PC-3 (cell line): ENCODE results near the gene NUFIP1. TPM values are rescaled to one million over a fixed set of nuclear protein-coding genes. Genes with fewer than 3 reads are reported as not detected.

Source experiments
- ATAC-seq: fragments of 200-7000 bp; cut with Tn5 transposase; 2 replicates; pipeline ENCODE4 v1.9.1; 2020; ENCODE audit warnings: mild to moderate bottlenecking, moderate library complexity
- BruUV-seq: library from RNA; stranded (reverse); fragments of 400-500 nt; replicated peaks from 2 replicates; lab custom pipeline; 2021; lab: Mats Ljungman, UMichigan
- CTCF ChIA-PET: fragments of 300-600 bp; sonication (Branson Sonifier 250); formaldehyde crosslinking; loops from one replicate; lab custom pipeline; 2022; ENCODE audit warnings: antibody characterized with exemption; lab: Charles Lee
- POLR2A ChIA-PET: fragments of 300-600 bp; sonication (Branson Sonifier 250); formaldehyde crosslinking; loops from one replicate; lab custom pipeline; 2022; ENCODE audit warnings: antibody characterized with exemption; ENCODE audit not compliant: unreplicated experiment; lab: Charles Lee
- DNase-seq: peaks from one replicate; pipeline ENCODE4 v3.0.0-alpha.2; 2015
- H2AFZ ChIP-seq: fragments of 300-600 bp; sonication (generic); 2 replicates; pipeline ENCODE4 v1.6.0; 2016; ENCODE audit warnings: antibody characterized with exemption, low read length
- H3F3A ChIP-seq: fragments of 300-600 bp; sonication (generic); one replicate; pipeline ENCODE4 v1.6.0; 2017; ENCODE audit warnings: antibody characterized with exemption, low read length, control low read depth, mild to moderate bottlenecking; ENCODE audit not compliant: unreplicated experiment
- H3K27ac ChIP-seq: fragments of 300-600 bp; sonication (generic); 2 replicates; pipeline ENCODE4 v1.5.1; 2016; ENCODE audit warnings: mild to moderate bottlenecking, low read length
- H3K27me3 ChIP-seq: fragments of 300-600 bp; sonication (generic); 2 replicates; pipeline ENCODE4 v1.6.1; 2016; ENCODE audit warnings: low read length, mixed read lengths
- H3K36me3 ChIP-seq: fragments of 300-600 bp; sonication (generic); 2 replicates; pipeline ENCODE4 v1.6.1; 2016; ENCODE audit warnings: low read depth, mixed run types, low read length, mixed read lengths
- H3K4me1 ChIP-seq: fragments of 300-600 bp; sonication (generic); 2 replicates; pipeline ENCODE4 v1.5.1; 2016; ENCODE audit warnings: low read length; ENCODE audit not compliant: insufficient read depth
- H3K4me2 ChIP-seq: fragments of 300-600 bp; sonication (generic); 2 replicates; pipeline ENCODE4 v1.6.0; 2016; ENCODE audit warnings: low read length
- H3K4me3 ChIP-seq: fragments of 300-600 bp; sonication (generic); 2 replicates; pipeline ENCODE4 v1.5.1; 2016; ENCODE audit warnings: mild to moderate bottlenecking, low read length, mixed read lengths
- H3K79me2 ChIP-seq: fragments of 300-600 bp; sonication (generic); 2 replicates; pipeline ENCODE4 v1.6.1; 2017; ENCODE audit warnings: low read length, mixed read lengths
- H3K9ac ChIP-seq: fragments of 300-600 bp; sonication (generic); 2 replicates; pipeline ENCODE4 v1.6.0; 2016; ENCODE audit warnings: mild to moderate bottlenecking, low read length
- H3K9me2 ChIP-seq: fragments of 300-600 bp; sonication (generic); replicated peaks from 2 replicates; pipeline ENCODE4 v1.6.1; 2016; ENCODE audit warnings: mixed run types, low read length, mixed read lengths
- H3K9me3 ChIP-seq: fragments of 300-600 bp; sonication (generic); 2 replicates; pipeline ENCODE4 v1.6.1; 2016; ENCODE audit warnings: low read length, mixed read lengths
- H4K20me1 ChIP-seq: fragments of 300-600 bp; sonication (generic); 2 replicates; pipeline ENCODE4 v1.6.1; 2016; ENCODE audit warnings: low read length, mixed read lengths
- CTCF ChIP-seq: fragments of 300-600 bp; sonication (generic); conservative IDR thresholded peaks from 2 replicates; pipeline ENCODE4 v1.5.1; 2017; ENCODE audit warnings: antibody characterized with exemption, low read depth, mild to moderate bottlenecking, low read length
- EZH2 ChIP-seq: fragments of 300-600 bp; sonication (generic); IDR thresholded peaks from one replicate; pipeline ENCODE4 v1.6.1; 2017; ENCODE audit warnings: antibody characterized with exemption, mild to moderate bottlenecking, low read length; ENCODE audit not compliant: unreplicated experiment
- EZH2phosphoT487 ChIP-seq: fragments of 300-600 bp; sonication (generic); IDR thresholded peaks from 2 replicates; pipeline ENCODE4 v1.6.1; 2018; ENCODE audit warnings: mild to moderate bottlenecking, antibody characterized with exemption, low read length, borderline replicate concordance
- intact Hi-C: fragments of 100-400 bp; cut with micrococcal nuclease; formaldehyde crosslinking; loops from 2 replicates; pipeline ENCODE4 v1.9.0; 2023
- total RNA-seq: library from RNA; depleted of rRNA; stranded (reverse); fragments of >200 nt; gene quantifications from 2 replicates; pipeline ENCODE4 v1.2.3, GENCODE V29; 2014

The NUFIP1 gene
- total RNA-seq, 1 experiment from 2014 or later = 4.0 TPM

DNA sequence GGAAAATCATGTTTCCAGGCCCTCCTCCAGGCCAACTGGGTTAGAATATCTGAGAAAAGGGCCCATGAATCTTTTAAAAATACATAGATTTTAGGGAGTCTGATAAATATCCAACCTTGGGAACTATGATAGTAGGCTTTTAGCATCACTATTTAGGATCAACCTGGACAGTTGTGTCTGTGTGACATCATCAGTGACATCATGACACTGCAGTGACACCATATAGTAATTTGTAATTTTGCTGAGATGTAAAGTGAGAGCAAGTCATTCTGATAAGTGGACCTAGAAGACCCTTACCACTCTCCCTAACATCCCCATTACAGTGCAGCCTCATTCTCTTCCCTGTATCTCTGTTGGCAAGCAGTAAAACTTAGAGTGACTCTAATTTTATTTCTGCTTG, 14.1 kb upstream of the NUFIP1 start:
- ChIA-PET CTCF (no interaction called here), POLR2A (no interaction called here)
- Histone ChIP-seq H3K4me3 (no peak overlapping the region), H3K4me1 (no peaks in the 10 kb centered on the region), H3K36me3 (no peaks in the 10 kb centered on the region), H4K20me1 (no peaks in the 10 kb centered on the region), H2AFZ (no peak overlapping the region), H3K9ac (no peak overlapping the region), H3K79me2 (no peaks in the 10 kb centered on the region), H3F3A (no peaks in the 10 kb centered on the region), H3K9me2 (no peaks in the 10 kb centered on the region), H3K27ac (no peak overlapping the region), H3K9me3 (no peaks in the 10 kb centered on the region), H3K4me2 (no peak overlapping the region), H3K27me3 (no peaks in the 10 kb centered on the region)
- DNase-seq (no peak), ATAC-seq (no peak)
- intact Hi-C loops = no loop called here
- TF ChIP-seq CTCF (no peak), EZH2 (no peak), EZH2phosphoT487 (no peak)
- no TSS peak for BruUV-seq

GRCh38 chr13:44989941-44990340, 670 bp upstream of the NUFIP1 start:
- intact Hi-C loops = no loop called here

More at GRCh38 chr13:44989941-44990340, 670 bp upstream of the NUFIP1 start:
- Histone ChIP-seq H3K9ac (peak overlapping the region; percentile 96), H3K79me2 (peaks cover 87% of the 10 kb centered on the region), H4K20me1 (peaks cover 14% of the 10 kb centered on the region; the same call in 1 of the 2 replicates), H3F3A (no peaks in the 10 kb centered on the region), H3K9me2 (no peaks in the 10 kb centered on the region), H3K27me3 (no peaks in the 10 kb centered on the region), H3K27ac (peak overlapping the region; percentile 53), H2AFZ (peak overlapping the region; percentile 94), H3K4me2 (peak overlapping the region; percentile 99), H3K4me1 (peaks cover 12% of the 10 kb centered on the region), H3K9me3 (no peaks in the 10 kb centered on the region), H3K36me3 (peaks cover 3% of the 10 kb centered on the region; the same call in 1 of the 2 replicates), H3K4me3 (peak overlapping the region; percentile 100)
- POLR2A ChIA-PET = no interaction called here
- CTCF ChIA-PET = no interaction called here
- DNase-seq (no peak), ATAC-seq (peak; percentile 7; the same call in 1 of the 2 replicates)
- no TSS peak for BruUV-seq
- no peak for TF ChIP-seq CTCF
- TF ChIP-seq EZH2phosphoT487 = no peak
- no peak for TF ChIP-seq EZH2
